CD4-positive, alpha-beta T cell (primary cell): ENCODE results near the gene SFN. TPM values are rescaled to one million over a fixed set of nuclear protein-coding genes. Genes with fewer than 3 reads are reported as not detected.

Experiments used
- ATAC-seq: fragments of 200-7000 bp; cut with Tn5 transposase; one replicate; pipeline ENCODE4 v1.10.0; 2022; ENCODE audit warnings: mild to moderate bottlenecking; ENCODE audit not compliant: poor library complexity
- CTCF ChIA-PET: fragments of 350-600 bp; sonication (Branson Sonifier 250); formaldehyde crosslinking; loops from one replicate; lab custom pipeline; 2021; ENCODE audit warnings: antibody characterized with exemption, inconsistent platforms; lab: Charles Lee
- POLR2A ChIA-PET: fragments of 350-600 bp; sonication (Branson Sonifier 250); formaldehyde crosslinking; loops from one replicate; lab custom pipeline; 2021; ENCODE audit warnings: antibody characterized with exemption, inconsistent platforms; lab: Charles Lee
- DNase-seq, 14 experiments: peaks; one replicate each; pipeline ENCODE4 v3.0.0-alpha.2; 2013 to 2020; ENCODE audit warnings: mixed read lengths in 2 of 14
- H3K27ac ChIP-seq, 2 donors: one replicate each; pipeline versions ENCODE4 v1.5.1 to v1.7.0; 2013; ENCODE audit warnings: low read length in 2 of 2, low read depth in 1 of 2, mild to moderate bottlenecking in 1 of 2
- H3K27me3 ChIP-seq, 2 experiments: 1 replicate in 1 of 2; 2 replicates in 1 of 2; pipeline versions ENCODE4 v1.6.1 to v1.7.0; 2013; ENCODE audit warnings: low read length in 2 of 2, control low read depth in 1 of 2, mild to moderate bottlenecking in 1 of 2, moderate library complexity in 1 of 2; ENCODE audit not compliant: insufficient read depth in 2 of 2, control insufficient read depth in 1 of 2
- H3K36me3 ChIP-seq: one replicate; pipeline ENCODE4 v1.6.1; 2013; ENCODE audit warnings: low read length, control low read depth; ENCODE audit not compliant: insufficient read depth
- H3K4me1 ChIP-seq: one replicate; pipeline ENCODE4 v1.6.1; 2013; ENCODE audit warnings: low read length, control low read depth; ENCODE audit not compliant: insufficient read depth
- H3K4me3 ChIP-seq: one replicate; pipeline ENCODE4 v1.5.1; 2013; ENCODE audit warnings: mild to moderate bottlenecking, low read length, moderate library complexity
- H3K9me3 ChIP-seq, 2 experiments: 1 replicate in 1 of 2; 2 replicates in 1 of 2; pipeline versions ENCODE4 v1.6.1 to v1.7.0; 2013; ENCODE audit warnings: low read length in 2 of 2, mild to moderate bottlenecking in 2 of 2, control low read depth in 1 of 2, moderate library complexity in 1 of 2; ENCODE audit not compliant: control insufficient read depth in 1 of 2, insufficient read depth in 1 of 2
- H3K27ac Mint-ChIP-seq: one replicate; pipeline ENCODE4 v1.8.0; 2020; ENCODE audit warnings: mixed read lengths
- H3K27me3 Mint-ChIP-seq: one replicate; pipeline ENCODE4 v1.8.0; 2021; ENCODE audit warnings: mixed read lengths
- H3K36me3 Mint-ChIP-seq: one replicate; pipeline ENCODE4 v1.8.0; 2021; ENCODE audit warnings: low read depth, mixed read lengths
- H3K4me1 Mint-ChIP-seq: one replicate; pipeline ENCODE4 v1.8.0; 2021; ENCODE audit warnings: low read depth, mixed read lengths
- H3K4me3 Mint-ChIP-seq: one replicate; pipeline ENCODE4 v1.8.0; 2020; ENCODE audit warnings: mild to moderate bottlenecking, mixed read lengths
- H3K9me3 Mint-ChIP-seq: one replicate; pipeline ENCODE4 v1.8.0; 2020; ENCODE audit warnings: mixed read lengths
- intact Hi-C, 2 experiments: fragments of 100-400 bp; cut with DNase I in 1 of 2; cut with micrococcal nuclease in 1 of 2; formaldehyde crosslinking; loops; one replicate each; pipeline versions ENCODE4 v1.15.1 to v1.9.0; 2023 to 2025; cut with DNase I, micrococcal nuclease
- total RNA-seq, 174 experiments: library from RNA in 2 of 174; stranded (reverse) in 2 of 174; gene quantifications; one replicate each; pipeline ENCODE4 v1.2.3 and lab custom pipeline; 2021 to 2026
- TF ChIP-seq, protein P1 (sequence below): fragments of 200-600 bp; IDR thresholded peaks from one replicate; pipeline ENCODE4 v1.8.0; 2022; ENCODE audit warnings: antibody characterized with exemption, mild to moderate bottlenecking

Gene SFN
- total RNA-seq, 2 experiments from 2014 or later, result 1.2 to 2.0 TPM

DNA sequence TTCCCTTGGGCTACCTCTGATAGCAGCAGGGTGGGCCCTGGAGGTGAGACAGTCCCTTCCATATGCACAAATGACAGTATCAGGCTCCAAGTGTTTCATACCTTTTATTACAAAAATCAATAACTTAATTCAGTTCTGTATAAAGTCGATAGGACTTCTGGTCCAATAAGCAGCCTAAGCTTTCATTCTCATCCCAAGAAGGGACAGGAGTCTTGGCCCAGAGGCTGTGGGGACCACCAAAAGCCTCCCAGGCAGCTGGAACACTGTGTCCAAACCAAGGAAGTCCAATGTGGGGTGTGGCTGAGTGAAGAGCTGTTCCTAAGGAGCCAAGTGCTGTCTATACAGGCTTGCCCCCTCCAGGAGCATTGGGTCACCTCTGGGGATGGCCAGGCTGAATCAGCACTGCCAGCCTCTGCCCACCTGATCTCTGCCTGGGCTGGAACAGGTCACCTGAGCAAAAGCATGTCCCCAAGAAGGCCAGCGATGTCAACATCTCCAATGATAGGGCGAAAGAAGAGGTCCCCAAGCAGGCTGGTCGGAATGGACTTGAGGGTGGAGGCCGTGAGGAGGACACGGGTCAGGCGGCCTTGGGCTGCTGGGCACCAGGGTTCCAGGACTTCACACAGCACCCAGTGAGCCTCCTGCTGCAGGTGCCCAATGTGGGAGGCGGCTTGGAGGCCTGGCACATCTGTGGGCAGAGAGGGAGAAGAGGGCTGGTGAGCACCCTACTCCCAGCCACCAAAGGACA lies 48.6 kb downstream of the SFN start:
- intact Hi-C loops, result no loop called here
- Histone ChIP-seq H3K9me3 (no peaks in the 10 kb centered on the region), H3K36me3 (no peaks in the 10 kb centered on the region), H3K4me3 (no peak overlapping the region), H3K4me1 (no peaks in the 10 kb centered on the region), H3K27ac (no peak overlapping the region), H3K27me3 (no peaks in the 10 kb centered on the region)
- ATAC-seq (no peak), DNase-seq (no peak)
- H3K27me3 Mint-ChIP-seq, result peaks cover 4% of the 10 kb centered on the region
- CTCF ChIA-PET, result no interaction called here
- H3K36me3 Mint-ChIP-seq, result no peaks in the 10 kb centered on the region
- no peaks in the 10 kb centered on the region for H3K9me3 Mint-ChIP-seq
- no peak overlapping the region for H3K27ac Mint-ChIP-seq
- TF ChIP-seq, protein P1, sequence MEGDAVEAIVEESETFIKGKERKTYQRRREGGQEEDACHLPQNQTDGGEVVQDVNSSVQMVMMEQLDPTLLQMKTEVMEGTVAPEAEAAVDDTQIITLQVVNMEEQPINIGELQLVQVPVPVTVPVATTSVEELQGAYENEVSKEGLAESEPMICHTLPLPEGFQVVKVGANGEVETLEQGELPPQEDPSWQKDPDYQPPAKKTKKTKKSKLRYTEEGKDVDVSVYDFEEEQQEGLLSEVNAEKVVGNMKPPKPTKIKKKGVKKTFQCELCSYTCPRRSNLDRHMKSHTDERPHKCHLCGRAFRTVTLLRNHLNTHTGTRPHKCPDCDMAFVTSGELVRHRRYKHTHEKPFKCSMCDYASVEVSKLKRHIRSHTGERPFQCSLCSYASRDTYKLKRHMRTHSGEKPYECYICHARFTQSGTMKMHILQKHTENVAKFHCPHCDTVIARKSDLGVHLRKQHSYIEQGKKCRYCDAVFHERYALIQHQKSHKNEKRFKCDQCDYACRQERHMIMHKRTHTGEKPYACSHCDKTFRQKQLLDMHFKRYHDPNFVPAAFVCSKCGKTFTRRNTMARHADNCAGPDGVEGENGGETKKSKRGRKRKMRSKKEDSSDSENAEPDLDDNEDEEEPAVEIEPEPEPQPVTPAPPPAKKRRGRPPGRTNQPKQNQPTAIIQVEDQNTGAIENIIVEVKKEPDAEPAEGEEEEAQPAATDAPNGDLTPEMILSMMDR, result no peak
- no peak overlapping the region for H3K4me3 Mint-ChIP-seq
- H3K4me1 Mint-ChIP-seq, result no peaks in the 10 kb centered on the region
- POLR2A ChIA-PET, result no interaction called here

- TF ChIP-seq, protein P1, result no peak
- DNase-seq (no peak), ATAC-seq (no peak)
- Histone ChIP-seq H3K27me3 (no peaks in the 10 kb centered on the region), H3K4me1 (no peaks in the 10 kb centered on the region), H3K27ac (no peak overlapping the region), H3K4me3 (no peak overlapping the region), H3K9me3 (no peaks in the 10 kb centered on the region), H3K36me3 (no peaks in the 10 kb centered on the region)
- peaks cover 4% of the 10 kb centered on the region for H3K27me3 Mint-ChIP-seq
- H3K9me3 Mint-ChIP-seq, result no peaks in the 10 kb centered on the region
- H3K4me1 Mint-ChIP-seq, result no peaks in the 10 kb centered on the region
- intact Hi-C loops, result no loop called here
- no peak overlapping the region for H3K4me3 Mint-ChIP-seq
- no peaks in the 10 kb centered on the region for H3K36me3 Mint-ChIP-seq
- H3K27ac Mint-ChIP-seq, result no peak overlapping the region
- ChIA-PET CTCF (no interaction called here), POLR2A (no interaction called here)
Measured at GRCh38 chr1:26912147-26912490, 49.2 kb downstream of the SFN start.

GRCh38 chr1:26913389-26913753 lies 50.4 kb downstream of the SFN start:
- DNase-seq (no peak), ATAC-seq (no peak)
- ChIA-PET POLR2A (no interaction called here), CTCF (no interaction called here)
- no peaks in the 10 kb centered on the region for H3K36me3 Mint-ChIP-seq
- no peak overlapping the region for H3K27ac Mint-ChIP-seq
- Histone ChIP-seq H3K27me3 (no peaks in the 10 kb centered on the region), H3K9me3 (no peaks in the 10 kb centered on the region), H3K4me1 (no peaks in the 10 kb centered on the region), H3K4me3 (no peak overlapping the region), H3K27ac (no peak overlapping the region), H3K36me3 (no peaks in the 10 kb centered on the region)
- TF ChIP-seq, protein P1, result no peak
- H3K4me3 Mint-ChIP-seq, result no peak overlapping the region
- H3K4me1 Mint-ChIP-seq, result no peaks in the 10 kb centered on the region
- H3K27me3 Mint-ChIP-seq, result peaks cover 4% of the 10 kb centered on the region
- H3K9me3 Mint-ChIP-seq, result no peaks in the 10 kb centered on the region
- intact Hi-C loops, result no loop called here

Other genes starting within 250 kb of the SFN start
- gene ARID1A, start 167.1 kb upstream of the SFN start, total RNA-seq, result 100 to 1,000 TPM; 102 to 103 TPM
- gene PIGV, start 75.2 kb upstream of the SFN start, total RNA-seq, result 1 to 10 TPM; 3.8 to 4.7 TPM
- gene ZDHHC18, start 36.5 kb upstream of the SFN start, total RNA-seq, result 10 to 100 TPM; 46.2 to 48.0 TPM
- gene GPN2, start 27.1 kb downstream of the SFN start, total RNA-seq, result 10 to 100 TPM; 42.0 to 44.4 TPM
- gene GPATCH3, start 37.3 kb downstream of the SFN start, total RNA-seq, result 10 to 100 TPM; 30.2 to 32.4 TPM
- gene NR0B2, start 50.8 kb downstream of the SFN start, total RNA-seq, result not detected
- gene NUDC, start 58.6 kb downstream of the SFN start, total RNA-seq, result 10 to 100 TPM; 43.0 to 44.6 TPM
- gene KDF1, start 97.3 kb downstream of the SFN start, total RNA-seq, result 1 to 10 TPM in 1 of 2 experiments, under 1 TPM in 1; 0.95 to 1.2 TPM
- under 1 TPM; 0.19 to 0.20 TPM for gene TRNP1, start 130.5 kb downstream of the SFN start, total RNA-seq
- gene TENT5B, start 149.7 kb downstream of the SFN start, total RNA-seq, result not detected